Upper lobe of left lung (tissue), 4 donors: Measurements from ENCODE around the gene PRKAG2.

Experiments
- CTCF ChIP-seq, 6 experiments: fragments of 450-650 bp in 4 of 6; fragments of 200-600 bp in 2 of 6; sonication (generic) in 2 of 6; IDR thresholded peaks; one replicate each; pipeline ENCODE4 v1.5.1; 2016 to 2019; ENCODE audit warnings: antibody characterized with exemption in 6 of 6
- POLR2A ChIP-seq, 4 donors: fragments of 450-650 bp; IDR thresholded peaks; one replicate each; pipeline ENCODE4 v1.5.1; 2016 to 2017; ENCODE audit warnings: antibody characterized with exemption in 4 of 4, mild to moderate bottlenecking in 2 of 4
- POLR2AphosphoS5 ChIP-seq, 2 donors: sonication (generic); formaldehyde crosslinking; IDR thresholded peaks; one replicate each; pipeline ENCODE4 v1.5.1; 2017; ENCODE audit warnings: antibody characterized with exemption in 2 of 2

- TF ChIP-seq POLR2AphosphoS5 (IDR thresholded peaks at IDR 0.05): no peak
- no peak for TF ChIP-seq CTCF (IDR thresholded peaks at IDR 0.05)
- TF ChIP-seq POLR2A (IDR thresholded peaks at IDR 0.05): no peak
Measured at GRCh38 chr7:151645311-151645710, 231.6 kb downstream of the PRKAG2 start.
